NB4 (cell line): ENCODE data around the gene CCDC77.
"Not testable (repeated sequence)": the region's sequence is repeated elsewhere in the genome, so short reads cannot be mapped to it uniquely, and the experiment has no call there.

Source experiments
- DNase-seq: peaks from one replicate; pipeline ENCODE4 v3.0.0; 2010; ENCODE audit warnings: low read depth
- H3K4me3 ChIP-seq: one replicate; pipeline ENCODE4 v1.5.1; 2011; ENCODE audit warnings: mild to moderate bottlenecking, low read depth, low read length, moderate library complexity
- CTCF ChIP-seq: IDR thresholded peaks from one replicate; pipeline ENCODE4 v1.5.1; 2012; ENCODE audit warnings: low read depth, low read length
- MAX ChIP-seq: IDR thresholded peaks from 2 replicates; pipeline ENCODE4 v1.6.1; 2011; ENCODE audit warnings: low read depth, low read length
- MYC ChIP-seq: IDR thresholded peaks from 2 replicates; pipeline ENCODE4 v1.6.1; 2011; ENCODE audit warnings: low read depth, low read length
- POLR2A ChIP-seq: IDR thresholded peaks from 2 replicates; pipeline ENCODE4 v1.6.1; 2011; ENCODE audit warnings: mild to moderate bottlenecking; ENCODE audit not compliant: insufficient read length; ENCODE audit errors: extremely low read depth

The CCDC77 gene

GRCh38 chr12:402029-402389, 565 bp downstream of the CCDC77 start:
- DNase-seq, result peak; percentile 67
- H3K4me3 ChIP-seq, result peak overlapping the region; percentile 89
- no peak for TF ChIP-seq MYC
- no peak for TF ChIP-seq POLR2A
- TF ChIP-seq MAX, result peak; percentile 21; the same call in 1 of the 2 replicates
- TF ChIP-seq CTCF, result peak; percentile 42

- H3K4me3 ChIP-seq, result no peak overlapping the region
- TF ChIP-seq POLR2A, result no peak
- TF ChIP-seq CTCF, result no peak
- no peak for TF ChIP-seq MYC
- no peak for TF ChIP-seq MAX
Observed at GRCh38 chr12:414859-415258, 13.4 kb downstream of the CCDC77 start.

GRCh38 chr12:418432-418831, 17.0 kb downstream of the CCDC77 start:
- TF ChIP-seq CTCF (no peak), MYC (no peak), POLR2A (no peak), MAX (no peak)
- no peak for DNase-seq
- no peak overlapping the region for H3K4me3 ChIP-seq

More at GRCh38 chr12:414859-415258, 13.4 kb downstream of the CCDC77 start:
- no peak for DNase-seq

- H3K4me3 ChIP-seq, result no peak overlapping the region
- TF ChIP-seq POLR2A (no peak), MYC (no peak), MAX (no peak), CTCF (no peak)
- no peak for DNase-seq
Observed at GRCh38 chr12:422526-422925, 21.1 kb downstream of the CCDC77 start.

GRCh38 chr12:435737-436136, 34.3 kb downstream of the CCDC77 start:
- not testable (repeated sequence) for H3K4me3 ChIP-seq, DNase-seq

- TF ChIP-seq POLR2A (no peak), CTCF (peak; percentile 70), MYC (no peak), MAX (no peak)
- H3K4me3 ChIP-seq, result no peak overlapping the region
- DNase-seq, result peak; percentile 45
Observed at GRCh38 chr12:442235-442884, 40.9 kb downstream of the CCDC77 start.
